ENCODE results near the gene GABRG3.

DNA sequence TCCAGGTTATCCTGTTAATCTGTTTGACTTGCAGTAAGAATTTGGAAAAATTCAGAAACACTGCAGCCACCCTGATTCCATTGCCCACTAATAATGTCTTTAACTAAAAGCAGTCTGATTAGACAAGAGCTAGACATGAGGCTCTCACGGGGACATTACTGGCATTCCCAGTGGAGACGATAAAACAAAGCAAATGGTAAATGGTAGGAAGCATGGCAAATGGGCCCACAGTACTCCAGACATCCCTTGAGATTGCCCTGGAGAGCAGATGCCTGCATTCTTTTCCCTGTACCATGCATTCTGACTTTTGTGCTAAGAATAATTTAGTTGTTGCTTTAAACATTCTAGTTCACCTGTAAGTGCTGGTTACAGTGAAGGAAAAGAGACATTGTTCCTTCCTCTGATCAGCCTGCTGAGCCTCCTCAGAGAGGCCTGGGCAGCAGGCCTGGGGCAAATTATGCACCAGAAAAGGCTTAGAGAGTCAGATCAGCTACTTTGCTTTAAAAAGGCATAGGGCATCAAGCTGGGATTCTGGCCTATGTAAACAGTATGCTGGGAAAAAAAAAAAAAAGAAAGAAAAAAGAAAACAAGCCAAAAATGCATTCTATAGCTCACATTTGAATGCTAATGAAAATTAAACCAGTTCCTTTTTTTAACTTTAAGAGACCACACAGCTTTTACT lies 204.6 kb downstream of the GABRG3 start:
- TF ChIP-seq, protein P1, sequence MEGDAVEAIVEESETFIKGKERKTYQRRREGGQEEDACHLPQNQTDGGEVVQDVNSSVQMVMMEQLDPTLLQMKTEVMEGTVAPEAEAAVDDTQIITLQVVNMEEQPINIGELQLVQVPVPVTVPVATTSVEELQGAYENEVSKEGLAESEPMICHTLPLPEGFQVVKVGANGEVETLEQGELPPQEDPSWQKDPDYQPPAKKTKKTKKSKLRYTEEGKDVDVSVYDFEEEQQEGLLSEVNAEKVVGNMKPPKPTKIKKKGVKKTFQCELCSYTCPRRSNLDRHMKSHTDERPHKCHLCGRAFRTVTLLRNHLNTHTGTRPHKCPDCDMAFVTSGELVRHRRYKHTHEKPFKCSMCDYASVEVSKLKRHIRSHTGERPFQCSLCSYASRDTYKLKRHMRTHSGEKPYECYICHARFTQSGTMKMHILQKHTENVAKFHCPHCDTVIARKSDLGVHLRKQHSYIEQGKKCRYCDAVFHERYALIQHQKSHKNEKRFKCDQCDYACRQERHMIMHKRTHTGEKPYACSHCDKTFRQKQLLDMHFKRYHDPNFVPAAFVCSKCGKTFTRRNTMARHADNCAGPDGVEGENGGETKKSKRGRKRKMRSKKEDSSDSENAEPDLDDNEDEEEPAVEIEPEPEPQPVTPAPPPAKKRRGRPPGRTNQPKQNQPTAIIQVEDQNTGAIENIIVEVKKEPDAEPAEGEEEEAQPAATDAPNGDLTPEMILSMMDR (IDR thresholded peaks at IDR 0.05) = no peak
- TF ChIP-seq POLR2A (IDR thresholded peaks at IDR 0.05) = no peak

Measured in breast epithelium (tissue), 3 donors.